ENCODE results near the gene DLST. TPM values are rescaled to one million over a fixed set of nuclear protein-coding genes. Genes with fewer than 3 reads are reported as not detected.

DLST gene
- total RNA-seq, 1 donor from 2014 or later = 125 TPM

GRCh38 chr14:74843653-74844052 lies 38.1 kb upstream of the DLST start:
- Mint-ChIP-seq H3K36me3 (ENCODE audit: low read depth, unreplicated experiment) (no peaks in the 10 kb centered on the region), H3K9me3 (ENCODE audit: unreplicated experiment) (no peaks in the 10 kb centered on the region), H3K27me3 (ENCODE audit: unreplicated experiment) (no peaks in the 10 kb centered on the region), H3K4me1 (ENCODE audit: unreplicated experiment) (no peaks in the 10 kb centered on the region), H3K4me3 (ENCODE audit: unreplicated experiment) (no peak overlapping the region), H3K27ac (ENCODE audit: unreplicated experiment) (no peak overlapping the region)
- no peak for DNase-seq (ENCODE audit: low spot score)
- no peak for TF ChIP-seq CTCF (IDR thresholded peaks at IDR 0.05; ENCODE audit: unreplicated experiment)

- Mint-ChIP-seq H3K27ac (ENCODE audit: unreplicated experiment) (no peak overlapping the region), H3K36me3 (ENCODE audit: low read depth, unreplicated experiment) (no peaks in the 10 kb centered on the region), H3K4me1 (ENCODE audit: unreplicated experiment) (no peaks in the 10 kb centered on the region), H3K9me3 (ENCODE audit: unreplicated experiment) (no peaks in the 10 kb centered on the region), H3K27me3 (ENCODE audit: unreplicated experiment) (no peaks in the 10 kb centered on the region), H3K4me3 (ENCODE audit: unreplicated experiment) (no peak overlapping the region)
- no peak for DNase-seq (ENCODE audit: low spot score)
- no peak for TF ChIP-seq CTCF (IDR thresholded peaks at IDR 0.05; ENCODE audit: unreplicated experiment)
Observed at GRCh38 chr14:74846168-74846567, 35.5 kb upstream of the DLST start.

- Mint-ChIP-seq H3K27me3 (ENCODE audit: unreplicated experiment) (no peaks in the 10 kb centered on the region), H3K9me3 (ENCODE audit: unreplicated experiment) (no peaks in the 10 kb centered on the region), H3K27ac (ENCODE audit: unreplicated experiment) (no peak overlapping the region), H3K36me3 (ENCODE audit: low read depth, unreplicated experiment) (no peaks in the 10 kb centered on the region), H3K4me3 (ENCODE audit: unreplicated experiment) (no peak overlapping the region), H3K4me1 (ENCODE audit: unreplicated experiment) (no peaks in the 10 kb centered on the region)
- TF ChIP-seq CTCF (IDR thresholded peaks at IDR 0.05; ENCODE audit: unreplicated experiment) = no peak
- DNase-seq (ENCODE audit: low spot score) = no peak
Observed at GRCh38 chr14:74846968-74847665, 34.6 kb upstream of the DLST start.

- H3K9me3 Mint-ChIP-seq (ENCODE audit: unreplicated experiment) = no peaks in the 10 kb centered on the region
- H3K27me3 Mint-ChIP-seq (ENCODE audit: unreplicated experiment) = no peaks in the 10 kb centered on the region
- no peak for TF ChIP-seq CTCF (IDR thresholded peaks at IDR 0.05; ENCODE audit: unreplicated experiment)
- DNase-seq (ENCODE audit: low spot score) = no peak
- H3K4me1 Mint-ChIP-seq (ENCODE audit: unreplicated experiment) = no peaks in the 10 kb centered on the region
- H3K4me3 Mint-ChIP-seq (ENCODE audit: unreplicated experiment) = no peak overlapping the region
- no peak overlapping the region for H3K27ac Mint-ChIP-seq (ENCODE audit: unreplicated experiment)
- no peaks in the 10 kb centered on the region for H3K36me3 Mint-ChIP-seq (ENCODE audit: low read depth, unreplicated experiment)
Observed at GRCh38 chr14:74848768-74849167, 32.9 kb upstream of the DLST start.

- Mint-ChIP-seq H3K9me3 (ENCODE audit: unreplicated experiment) (no peaks in the 10 kb centered on the region), H3K36me3 (ENCODE audit: low read depth, unreplicated experiment) (no peaks in the 10 kb centered on the region), H3K27ac (ENCODE audit: unreplicated experiment) (no peak overlapping the region), H3K4me1 (ENCODE audit: unreplicated experiment) (peaks cover 2% of the 10 kb centered on the region), H3K27me3 (ENCODE audit: unreplicated experiment) (no peaks in the 10 kb centered on the region), H3K4me3 (ENCODE audit: unreplicated experiment) (no peak overlapping the region)
- no peak for DNase-seq (ENCODE audit: low spot score)
- no peak for TF ChIP-seq CTCF (IDR thresholded peaks at IDR 0.05; ENCODE audit: unreplicated experiment)
Observed at GRCh38 chr14:74852922-74853530, 28.7 kb upstream of the DLST start.

Data from endothelial cell (in vitro differentiated cells).